HepG2 (cell line): ENCODE data around the gene MEF2A. TPM values are rescaled to one million over a fixed set of nuclear protein-coding genes. Genes with fewer than 3 reads are reported as not detected.

Source experiments
- ATAD3A ChIP-seq: sonication (generic); formaldehyde crosslinking; IDR thresholded peaks from 2 replicates; pipeline ENCODE4 v1.4.0; 2020; ENCODE audit warnings: missing genetic modification reagents
- CREB3 ChIP-seq: sonication (generic); formaldehyde crosslinking; IDR thresholded peaks from 2 replicates; pipeline ENCODE4 v1.5.0; 2020; ENCODE audit warnings: missing genetic modification reagents
- GLMP ChIP-seq: sonication (generic); formaldehyde crosslinking; IDR thresholded peaks from 2 replicates; pipeline ENCODE4 v1.9.0; 2021; ENCODE audit warnings: missing genetic modification reagents, mild to moderate bottlenecking, borderline replicate concordance
- HMG20B ChIP-seq: conservative IDR thresholded peaks from 2 replicates; pipeline ENCODE4 v1.6.1; 2016; ENCODE audit warnings: missing genetic modification reagents, missing compliant biosample characterization
- HNRNPH1 ChIP-seq: fragments of 200-400 bp; formaldehyde crosslinking; optimal IDR thresholded peaks from 2 replicates; pipeline ENCODE3; 2017; ENCODE audit warnings: mild to moderate bottlenecking, low read depth, low read length
- HNRNPUL1 ChIP-seq: fragments of 200-400 bp; formaldehyde crosslinking; IDR thresholded peaks from 2 replicates; pipeline ENCODE4 v1.6.1; 2017; ENCODE audit warnings: low read depth, mild to moderate bottlenecking, low read length, moderate library complexity
- IRF2 ChIP-seq: IDR thresholded peaks from 2 replicates; pipeline ENCODE4 v1.6.1; 2018; ENCODE audit warnings: missing genetic modification reagents, missing compliant biosample characterization
- MBD4 ChIP-seq: IDR thresholded peaks from 2 replicates; pipeline ENCODE4 v1.6.1; 2012; ENCODE audit warnings: low read length, inconsistent platforms, borderline replicate concordance
- MIER2 ChIP-seq: IDR thresholded peaks from 2 replicates; pipeline ENCODE4 v1.6.1; 2016; ENCODE audit warnings: missing biosample characterization, missing genetic modification reagents
- MYNN ChIP-seq: sonication (generic); formaldehyde crosslinking; IDR thresholded peaks from 2 replicates; pipeline ENCODE4 v1.4.0; 2020; ENCODE audit warnings: mild to moderate bottlenecking, low read depth, missing genetic modification reagents
- NFAT5 ChIP-seq: sonication (generic); formaldehyde crosslinking; IDR thresholded peaks from 2 replicates; pipeline ENCODE4 v1.4.0; 2020; ENCODE audit warnings: missing genetic modification reagents
- RARA ChIP-seq: IDR thresholded peaks from 2 replicates; pipeline ENCODE4 v1.6.1; 2016; ENCODE audit warnings: missing genetic modification reagents, missing compliant biosample characterization
- RARG ChIP-seq: sonication (generic); formaldehyde crosslinking; IDR thresholded peaks from 2 replicates; pipeline ENCODE4 v1.4.0; 2020; ENCODE audit warnings: low read depth, mild to moderate bottlenecking, missing genetic modification reagents
- TMF1 ChIP-seq: sonication (generic); formaldehyde crosslinking; IDR thresholded peaks from 2 replicates; pipeline ENCODE4 v1.8.1; 2022; ENCODE audit warnings: low read depth, missing genetic modification reagents
- ZNF20 ChIP-seq: sonication (generic); formaldehyde crosslinking; IDR thresholded peaks from 2 replicates; pipeline ENCODE4 v1.4.0; 2020; ENCODE audit warnings: mild to moderate bottlenecking, moderate library complexity, missing genetic modification reagents
- ZNF333 ChIP-seq: sonication (generic); formaldehyde crosslinking; IDR thresholded peaks from 2 replicates; pipeline ENCODE4 v1.4.0; 2020; ENCODE audit warnings: mild to moderate bottlenecking, missing genetic modification reagents, borderline replicate concordance
- ZNF556 ChIP-seq: sonication (generic); formaldehyde crosslinking; IDR thresholded peaks from 2 replicates; pipeline ENCODE4 v1.4.0; 2020; ENCODE audit warnings: mild to moderate bottlenecking, missing genetic modification reagents, borderline replicate concordance
- ZNF891 ChIP-seq: sonication (generic); formaldehyde crosslinking; IDR thresholded peaks from 2 replicates; pipeline ENCODE4 v1.5.0; 2020; ENCODE audit warnings: mild to moderate bottlenecking, missing genetic modification reagents
- polyA plus RNA-seq, 8 experiments: library from polyadenylated mRNA; depleted of rRNA in 3 of 8; stranded (reverse) in 7 of 8; unstranded in 1 of 8; fragments of >200 nt; fragmentation: Illumina TruSeq in 4 of 8; extraction: Trizol in 4 of 8; gene quantifications; 2 replicates each; pipeline versions ENCODE4 v1.2.1 to v1.2.3, GENCODE V29; 2011 to 2016; ENCODE audit warnings: low read depth in 4 of 8, missing spikeins in 1 of 8, mixed read lengths in 1 of 8; ENCODE audit not compliant: insufficient read depth in 1 of 8
- total RNA-seq, 5 experiments: library from RNA; depleted of rRNA; stranded (reverse); fragments of >200 nt; fragmentation: Illumina TruSeq; extraction: Trizol; gene quantifications; 2 replicates each; pipeline ENCODE4 v1.2.3, GENCODE V29; 2016; ENCODE audit warnings: low read depth in 1 of 5
- TF ChIP-seq, protein P1 (sequence below): sonication (generic); formaldehyde crosslinking; IDR thresholded peaks from 2 replicates; pipeline ENCODE4 v1.5.0; 2020; ENCODE audit warnings: mild to moderate bottlenecking, missing genetic modification reagents, moderate library complexity
- TF ChIP-seq, protein P2 (sequence below): IDR thresholded peaks from 2 replicates; pipeline ENCODE4 v1.6.1; 2016; ENCODE audit warnings: mild to moderate bottlenecking, missing biosample characterization, missing genetic modification reagents

MEF2A gene
- total and polyA plus RNA-seq, 2 of the 13 experiments (the other 11 are each of a cell fraction or from before 2014, with no cell fraction given), result 15.2 to 24.4 TPM

DNA sequence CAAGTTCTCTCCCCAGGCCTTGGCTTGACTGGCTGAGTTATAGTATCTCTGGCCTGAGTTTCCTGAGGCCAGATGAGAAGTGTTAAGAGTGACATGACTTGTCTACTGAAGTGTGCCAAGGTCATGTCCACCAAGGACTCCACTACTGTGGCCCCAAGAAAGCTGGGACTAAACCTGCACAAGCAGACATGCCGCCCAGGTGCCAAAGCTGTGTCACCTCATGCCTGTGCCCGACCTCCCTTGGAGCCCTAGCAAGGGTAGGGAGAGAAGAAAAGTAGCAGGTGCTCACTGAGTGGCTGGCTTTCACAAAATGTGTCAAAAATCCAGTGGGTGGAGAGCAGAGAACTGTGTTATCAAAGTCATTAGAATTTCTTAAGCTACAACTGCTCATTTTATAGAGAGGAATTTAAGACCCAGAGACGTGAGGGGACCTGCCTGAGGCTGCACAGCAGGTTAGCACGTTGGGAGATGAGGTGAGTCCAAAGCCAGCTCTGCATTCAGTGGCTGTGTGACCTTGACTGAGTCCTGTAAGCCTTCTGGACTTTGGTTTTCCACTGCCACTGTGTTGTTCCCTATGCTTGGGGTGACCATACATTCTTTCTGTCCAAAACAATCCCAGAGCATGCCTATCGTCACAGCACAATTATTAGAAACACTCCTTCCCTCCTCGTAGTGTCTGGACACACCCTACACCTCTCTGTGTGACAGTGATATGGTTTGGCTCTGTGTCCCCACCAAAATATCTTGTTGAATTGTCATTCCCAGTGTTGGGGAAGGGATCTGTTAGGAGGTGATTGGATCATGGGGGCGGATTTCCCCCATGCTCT, 172.4 kb downstream of the MEF2A start (continued):
- no peak for TF ChIP-seq ZNF891 (CRISPR knock-in tag)
- no peak for TF ChIP-seq GLMP (CRISPR knock-in tag)
- TF ChIP-seq ATAD3A, result no peak
- TF ChIP-seq CREB3 (CRISPR knock-in tag), result no peak
- TF ChIP-seq HNRNPH1, result no peak
- TF ChIP-seq, protein P1, sequence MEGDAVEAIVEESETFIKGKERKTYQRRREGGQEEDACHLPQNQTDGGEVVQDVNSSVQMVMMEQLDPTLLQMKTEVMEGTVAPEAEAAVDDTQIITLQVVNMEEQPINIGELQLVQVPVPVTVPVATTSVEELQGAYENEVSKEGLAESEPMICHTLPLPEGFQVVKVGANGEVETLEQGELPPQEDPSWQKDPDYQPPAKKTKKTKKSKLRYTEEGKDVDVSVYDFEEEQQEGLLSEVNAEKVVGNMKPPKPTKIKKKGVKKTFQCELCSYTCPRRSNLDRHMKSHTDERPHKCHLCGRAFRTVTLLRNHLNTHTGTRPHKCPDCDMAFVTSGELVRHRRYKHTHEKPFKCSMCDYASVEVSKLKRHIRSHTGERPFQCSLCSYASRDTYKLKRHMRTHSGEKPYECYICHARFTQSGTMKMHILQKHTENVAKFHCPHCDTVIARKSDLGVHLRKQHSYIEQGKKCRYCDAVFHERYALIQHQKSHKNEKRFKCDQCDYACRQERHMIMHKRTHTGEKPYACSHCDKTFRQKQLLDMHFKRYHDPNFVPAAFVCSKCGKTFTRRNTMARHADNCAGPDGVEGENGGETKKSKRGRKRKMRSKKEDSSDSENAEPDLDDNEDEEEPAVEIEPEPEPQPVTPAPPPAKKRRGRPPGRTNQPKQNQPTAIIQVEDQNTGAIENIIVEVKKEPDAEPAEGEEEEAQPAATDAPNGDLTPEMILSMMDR (CRISPR knock-in tag), result no peak
- TF ChIP-seq HMG20B, result no peak
- TF ChIP-seq HNRNPUL1, result no peak
- TF ChIP-seq IRF2 (CRISPR knock-in tag), result no peak
- TF ChIP-seq MBD4, result no peak
- no peak for TF ChIP-seq ZNF333 (CRISPR knock-in tag)
- no peak; the same call in 1 of the 2 replicates for TF ChIP-seq ZNF556 (CRISPR knock-in tag)
- no peak for TF ChIP-seq TMF1 (CRISPR knock-in tag)
- TF ChIP-seq MYNN (CRISPR knock-in tag), result no peak
- TF ChIP-seq NFAT5 (CRISPR knock-in tag), result no peak
- TF ChIP-seq MIER2, result no peak
- peak; percentile 43 for TF ChIP-seq RARA
- TF ChIP-seq RARG (CRISPR knock-in tag), result no peak
- TF ChIP-seq ZNF20 (CRISPR knock-in tag), result no peak
- TF ChIP-seq, protein P2, sequence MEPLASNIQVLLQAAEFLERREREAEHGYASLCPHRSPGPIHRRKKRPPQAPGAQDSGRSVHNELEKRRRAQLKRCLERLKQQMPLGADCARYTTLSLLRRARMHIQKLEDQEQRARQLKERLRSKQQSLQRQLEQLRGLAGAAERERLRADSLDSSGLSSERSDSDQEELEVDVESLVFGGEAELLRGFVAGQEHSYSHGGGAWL (CRISPR knock-in tag), result no peak
